ENCODE measurements around the gene PHACTR1.

DNA sequence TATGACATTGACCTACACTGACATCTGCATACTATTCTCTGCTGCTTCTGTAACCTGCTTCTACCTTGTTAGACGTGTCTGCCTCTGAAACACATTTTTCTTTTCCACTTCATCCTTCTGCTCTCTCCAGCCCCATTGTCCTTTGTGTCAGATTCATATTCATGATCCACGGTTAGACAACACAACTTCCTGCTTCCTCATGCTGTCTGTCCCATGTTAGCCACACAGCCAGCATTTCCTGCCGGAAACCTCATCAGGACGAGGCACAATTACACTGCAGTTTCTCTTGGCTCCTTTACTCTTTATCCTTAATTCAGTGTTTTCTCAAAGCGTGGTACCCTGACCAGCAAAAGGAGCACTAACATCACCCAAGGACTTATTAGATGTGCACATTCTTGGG is 461.5 kb downstream of the PHACTR1 start:
- TF ChIP-seq EP300 (IDR thresholded peaks at IDR 0.05; ENCODE audit: borderline replicate concordance) (no peak), YY1 (IDR thresholded peaks at IDR 0.05; ENCODE audit: low read depth) (no peak), TAF1 (IDR thresholded peaks at IDR 0.05; ENCODE audit: low read depth) (no peak), TEAD4 (IDR thresholded peaks at IDR 0.05) (no peak), USF1 (IDR thresholded peaks at IDR 0.05) (no peak), NFIC (IDR thresholded peaks at IDR 0.05) (no peak)
- TF ChIP-seq, protein P1, sequence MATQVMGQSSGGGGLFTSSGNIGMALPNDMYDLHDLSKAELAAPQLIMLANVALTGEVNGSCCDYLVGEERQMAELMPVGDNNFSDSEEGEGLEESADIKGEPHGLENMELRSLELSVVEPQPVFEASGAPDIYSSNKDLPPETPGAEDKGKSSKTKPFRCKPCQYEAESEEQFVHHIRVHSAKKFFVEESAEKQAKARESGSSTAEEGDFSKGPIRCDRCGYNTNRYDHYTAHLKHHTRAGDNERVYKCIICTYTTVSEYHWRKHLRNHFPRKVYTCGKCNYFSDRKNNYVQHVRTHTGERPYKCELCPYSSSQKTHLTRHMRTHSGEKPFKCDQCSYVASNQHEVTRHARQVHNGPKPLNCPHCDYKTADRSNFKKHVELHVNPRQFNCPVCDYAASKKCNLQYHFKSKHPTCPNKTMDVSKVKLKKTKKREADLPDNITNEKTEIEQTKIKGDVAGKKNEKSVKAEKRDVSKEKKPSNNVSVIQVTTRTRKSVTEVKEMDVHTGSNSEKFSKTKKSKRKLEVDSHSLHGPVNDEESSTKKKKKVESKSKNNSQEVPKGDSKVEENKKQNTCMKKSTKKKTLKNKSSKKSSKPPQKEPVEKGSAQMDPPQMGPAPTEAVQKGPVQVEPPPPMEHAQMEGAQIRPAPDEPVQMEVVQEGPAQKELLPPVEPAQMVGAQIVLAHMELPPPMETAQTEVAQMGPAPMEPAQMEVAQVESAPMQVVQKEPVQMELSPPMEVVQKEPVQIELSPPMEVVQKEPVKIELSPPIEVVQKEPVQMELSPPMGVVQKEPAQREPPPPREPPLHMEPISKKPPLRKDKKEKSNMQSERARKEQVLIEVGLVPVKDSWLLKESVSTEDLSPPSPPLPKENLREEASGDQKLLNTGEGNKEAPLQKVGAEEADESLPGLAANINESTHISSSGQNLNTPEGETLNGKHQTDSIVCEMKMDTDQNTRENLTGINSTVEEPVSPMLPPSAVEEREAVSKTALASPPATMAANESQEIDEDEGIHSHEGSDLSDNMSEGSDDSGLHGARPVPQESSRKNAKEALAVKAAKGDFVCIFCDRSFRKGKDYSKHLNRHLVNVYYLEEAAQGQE (IDR thresholded peaks at IDR 0.05; ENCODE audit: low read depth), result no peak

Measured in Ishikawa (cell line).